ENCODE measurements around the gene TGM3.

The TGM3 gene

DNA sequence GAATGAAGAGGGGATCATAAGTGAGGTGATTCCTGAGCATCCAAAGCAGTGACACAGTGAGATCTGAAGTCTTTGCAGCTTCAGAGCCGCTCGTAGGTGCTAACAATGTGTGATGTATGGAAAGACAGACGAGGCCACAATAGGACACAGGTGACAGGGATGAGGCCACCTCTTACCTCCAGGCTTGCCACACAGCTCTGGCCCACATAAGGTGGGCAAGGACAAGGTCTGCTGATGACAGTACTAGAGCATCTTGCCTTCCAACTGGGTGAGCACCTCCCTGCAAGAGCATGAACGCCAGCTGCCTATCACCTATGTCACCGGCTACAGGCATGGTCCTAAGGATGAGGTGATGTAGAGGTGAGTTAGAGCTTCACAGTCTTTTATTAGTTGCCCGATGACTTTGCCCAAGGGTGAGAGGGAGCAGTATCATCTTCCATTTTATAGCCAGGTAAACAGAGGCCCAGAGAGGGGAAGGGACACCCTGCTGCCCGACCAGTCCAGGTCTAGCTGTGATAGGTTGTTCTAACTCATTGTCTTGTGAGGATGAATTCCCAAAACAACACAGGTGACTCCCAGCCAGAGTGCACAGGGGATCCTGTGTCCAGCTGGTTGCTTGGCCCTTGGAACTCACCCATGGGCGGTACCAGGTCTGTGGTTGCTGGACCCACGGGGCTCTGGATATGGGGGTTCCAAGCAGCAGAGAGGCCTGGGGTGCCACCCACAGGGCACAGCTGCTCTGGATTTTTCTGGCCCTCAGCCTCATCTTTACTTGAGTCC is 78.7 kb downstream of the TGM3 start:
- DNase-seq (ENCODE audit: low read depth in 2 of 2, low spot score in 1 of 2) = no peak

DNA sequence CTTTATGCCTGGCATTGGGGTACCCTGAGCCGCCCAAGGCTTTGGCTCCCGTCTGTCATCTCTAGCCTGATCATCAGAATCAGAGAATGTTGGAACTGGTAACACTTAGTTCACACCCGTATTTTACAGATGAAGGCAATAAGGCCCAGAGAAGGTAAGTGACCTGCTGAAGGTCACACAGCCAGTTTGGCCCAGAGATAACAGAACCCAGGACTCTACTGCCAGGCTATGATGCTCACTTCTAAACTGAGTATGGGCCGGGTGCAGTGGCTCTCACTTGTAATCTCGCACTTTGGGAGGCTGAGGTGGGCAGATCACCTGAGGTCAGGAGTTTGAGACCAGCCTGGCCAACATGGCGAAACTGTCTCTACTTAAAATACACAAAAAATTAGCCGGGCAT is 83.1 kb downstream of the TGM3 start:
- no peak for DNase-seq (ENCODE audit: low read depth in 2 of 2, low spot score in 1 of 2)

DNA sequence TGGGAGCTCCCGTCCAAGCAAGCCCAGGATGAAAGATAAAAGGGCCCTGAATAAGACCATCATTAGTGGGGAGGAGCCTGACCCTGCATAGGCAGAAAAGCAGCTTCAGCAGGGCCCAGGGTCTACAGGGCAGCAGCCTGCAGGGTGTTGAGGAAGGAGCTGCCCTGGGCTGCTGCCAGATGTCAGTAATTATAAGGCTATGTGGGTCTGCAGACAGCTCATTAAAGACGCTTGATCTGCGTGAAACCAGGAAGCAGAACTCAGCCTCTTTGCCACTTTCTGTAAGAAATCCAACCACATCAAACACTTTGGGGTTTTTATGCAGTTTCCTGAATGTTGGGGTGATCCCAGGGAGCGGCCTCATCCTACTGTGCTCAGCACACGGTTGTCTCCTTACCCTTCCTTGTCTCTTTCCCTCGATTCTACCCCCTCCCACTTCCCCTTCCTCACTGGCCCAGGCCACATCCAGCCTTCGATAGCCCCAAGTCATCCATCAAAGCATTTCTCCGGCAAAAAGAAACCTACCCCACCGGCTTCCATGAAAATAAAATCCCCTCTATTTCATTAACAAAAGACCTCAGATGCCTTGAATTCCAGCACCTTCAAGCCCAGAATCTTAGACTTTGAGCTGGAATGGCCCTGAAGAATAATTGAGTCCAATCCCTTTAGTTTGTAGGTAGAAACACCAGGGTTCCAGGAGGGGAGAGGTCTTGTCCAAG is 83.9 kb downstream of the TGM3 start:
- no peak for DNase-seq (ENCODE audit: low read depth in 2 of 2, low spot score in 1 of 2)

GRCh38 chr20:2380601-2381000 is 84.8 kb downstream of the TGM3 start, which contains the start of gene TGM6:
TGM6 (plus strand) TSS chr20:2380901; CDS start chr20:2380969, 68 bp downstream.
- no peak for DNase-seq (ENCODE audit: low read depth in 2 of 2, low spot score in 1 of 2)

DNA sequence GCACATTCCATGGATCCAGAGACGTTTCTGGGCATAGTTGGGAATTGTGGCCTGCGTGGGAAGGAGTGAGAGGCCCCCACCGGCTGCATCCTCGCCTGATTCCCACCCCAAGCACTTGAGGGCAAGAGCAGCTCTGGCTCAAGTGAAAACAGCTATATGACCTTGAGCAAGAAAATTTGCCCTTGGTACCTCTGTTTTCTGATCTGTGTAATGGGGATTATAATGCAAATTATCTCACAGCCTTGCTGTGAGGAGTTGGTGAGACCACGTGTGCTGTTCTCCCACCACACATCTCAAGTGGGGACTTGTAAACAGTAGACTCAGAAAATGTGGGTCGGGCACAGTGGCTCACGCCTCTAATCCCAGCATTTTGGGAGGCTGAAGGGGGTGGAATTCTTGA is 85.5 kb downstream of the TGM3 start:
- no peak for DNase-seq (ENCODE audit: low read depth in 2 of 2, low spot score in 1 of 2)

- no peak for DNase-seq (ENCODE audit: low read depth in 2 of 2, low spot score in 1 of 2)
These were observed 87.0 kb downstream of the TGM3 start for GRCh38 chr20:2382833-2383232.

- no peak for DNase-seq (ENCODE audit: low read depth in 2 of 2, low spot score in 1 of 2)
These were observed 89.2 kb downstream of the TGM3 start for GRCh38 chr20:2385026-2385425.

GRCh38 chr20:2385496-2385895 is 89.7 kb downstream of the TGM3 start:
- no peak for DNase-seq (ENCODE audit: low read depth in 2 of 2, low spot score in 1 of 2)

- no peak for DNase-seq (ENCODE audit: low read depth in 2 of 2, low spot score in 1 of 2)
These were observed 90.8 kb downstream of the TGM3 start for GRCh38 chr20:2386516-2387179.

DNA sequence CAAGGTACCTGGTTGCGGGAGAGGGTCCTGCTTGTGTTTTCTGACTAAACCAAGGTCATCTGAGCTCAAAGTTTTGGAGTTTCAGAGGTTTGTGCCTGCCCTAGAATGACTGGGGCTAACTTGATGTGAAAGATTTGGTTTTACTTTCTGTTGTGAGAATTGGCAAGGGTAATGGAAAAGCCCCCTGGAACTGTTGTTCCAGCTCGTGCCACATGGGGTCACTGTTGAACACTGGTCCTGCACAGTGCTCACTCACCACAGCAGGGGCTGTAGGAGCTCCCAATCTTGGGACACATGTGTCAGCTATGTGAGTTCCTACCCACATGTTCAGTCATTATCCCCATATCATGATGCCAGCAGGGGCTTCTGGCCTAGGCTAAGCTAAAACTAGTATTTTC is 91.4 kb downstream of the TGM3 start:
- DNase-seq (ENCODE audit: low read depth in 2 of 2, low spot score in 1 of 2) = no peak

- no peak for DNase-seq (ENCODE audit: low read depth in 2 of 2, low spot score in 1 of 2)
These were observed 91.8 kb downstream of the TGM3 start for GRCh38 chr20:2387580-2387979.

Data from stimulated activated CD8-positive, alpha-beta memory T cell treated with anti-CD3 and anti-CD28 coated beads, Interleukin-4, amount 100 ng/mL, for 1 hour (primary cell).